ENCODE data around the gene MGMT. TPM values are rescaled to one million over a fixed set of nuclear protein-coding genes. Genes with fewer than 3 reads are reported as not detected.

The MGMT gene
- total RNA-seq, 4 donors from 2014 or later: 16.5 to 37.5 (median 32.1) TPM

DNA sequence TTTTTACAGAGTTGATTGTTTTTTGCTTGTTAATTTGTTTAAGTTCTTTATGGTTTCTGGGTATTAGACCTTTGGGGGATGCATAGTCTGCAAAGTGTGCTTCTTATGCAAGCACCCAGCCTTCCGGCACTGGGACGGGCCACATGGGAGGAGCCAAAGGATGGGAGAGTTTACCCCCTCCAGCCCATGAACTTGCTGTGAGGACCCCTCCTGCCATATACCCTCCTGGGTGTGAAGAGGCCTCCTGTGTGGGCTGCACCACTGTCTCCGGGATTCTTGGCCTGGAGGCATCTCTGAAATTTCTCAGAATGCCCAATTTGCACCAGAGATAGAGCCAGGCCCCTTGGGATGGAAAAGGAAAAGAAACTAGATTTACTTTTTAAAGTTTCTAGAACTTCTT is 150.7 kb downstream of the MGMT start:
- Histone ChIP-seq H3K27ac (no peak overlapping the region), H3K36me3 (no peaks in the 10 kb centered on the region), H3K4me3 (no peak overlapping the region), H3K27me3 (no peaks in the 10 kb centered on the region), H3K9me3 (no peaks in the 10 kb centered on the region), H3K4me1 (no peaks in the 10 kb centered on the region)
- 86 to 100% methylated on average over 1 to 3 of the region's 3 CpGs for WGBS, 2 donors (ENCODE audit: low coverage in 1 of 2)
- TF ChIP-seq POLR2AphosphoS5 (IDR thresholded peaks at IDR 0.05) (no peak), POLR2A (IDR thresholded peaks at IDR 0.05) (no peak), EP300 (IDR thresholded peaks at IDR 0.05) (no peak)
- TF ChIP-seq, protein P1, sequence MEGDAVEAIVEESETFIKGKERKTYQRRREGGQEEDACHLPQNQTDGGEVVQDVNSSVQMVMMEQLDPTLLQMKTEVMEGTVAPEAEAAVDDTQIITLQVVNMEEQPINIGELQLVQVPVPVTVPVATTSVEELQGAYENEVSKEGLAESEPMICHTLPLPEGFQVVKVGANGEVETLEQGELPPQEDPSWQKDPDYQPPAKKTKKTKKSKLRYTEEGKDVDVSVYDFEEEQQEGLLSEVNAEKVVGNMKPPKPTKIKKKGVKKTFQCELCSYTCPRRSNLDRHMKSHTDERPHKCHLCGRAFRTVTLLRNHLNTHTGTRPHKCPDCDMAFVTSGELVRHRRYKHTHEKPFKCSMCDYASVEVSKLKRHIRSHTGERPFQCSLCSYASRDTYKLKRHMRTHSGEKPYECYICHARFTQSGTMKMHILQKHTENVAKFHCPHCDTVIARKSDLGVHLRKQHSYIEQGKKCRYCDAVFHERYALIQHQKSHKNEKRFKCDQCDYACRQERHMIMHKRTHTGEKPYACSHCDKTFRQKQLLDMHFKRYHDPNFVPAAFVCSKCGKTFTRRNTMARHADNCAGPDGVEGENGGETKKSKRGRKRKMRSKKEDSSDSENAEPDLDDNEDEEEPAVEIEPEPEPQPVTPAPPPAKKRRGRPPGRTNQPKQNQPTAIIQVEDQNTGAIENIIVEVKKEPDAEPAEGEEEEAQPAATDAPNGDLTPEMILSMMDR (IDR thresholded peaks at IDR 0.05): no peak
- no peak for ATAC-seq

DNA sequence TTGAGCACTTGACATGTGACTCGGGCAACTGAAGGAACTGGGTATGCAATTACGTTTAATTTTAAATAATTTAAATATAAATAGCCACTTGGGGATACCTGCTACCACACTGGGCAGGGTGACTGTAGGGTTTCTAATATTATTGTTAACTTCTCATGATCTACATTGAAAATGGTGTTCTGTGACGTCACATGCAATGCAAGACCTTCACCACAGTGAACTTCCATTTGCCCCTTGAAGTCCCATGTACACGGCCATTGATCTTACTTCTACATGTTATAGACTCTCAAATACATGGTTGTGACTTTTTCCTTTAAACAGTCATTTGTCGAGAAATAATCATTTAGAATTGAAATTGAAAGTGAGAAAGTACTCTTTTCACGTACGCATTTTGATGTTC is 154.0 kb downstream of the MGMT start:
- H3K4me3 ChIP-seq: no peak overlapping the region
- WGBS, 2 donors (ENCODE audit: low coverage in 1 of 2): 76 to 90% methylated on average over 7 of the region's 7 CpGs
- ATAC-seq: no peak
- no peak overlapping the region for H3K27ac ChIP-seq
- no peak for TF ChIP-seq POLR2AphosphoS5 (IDR thresholded peaks at IDR 0.05)
- no peak for TF ChIP-seq EP300 (IDR thresholded peaks at IDR 0.05)
- TF ChIP-seq POLR2A (IDR thresholded peaks at IDR 0.05): no peak
- no peaks in the 10 kb centered on the region for H3K9me3 ChIP-seq
- no peaks in the 10 kb centered on the region for H3K36me3 ChIP-seq
- no peaks in the 10 kb centered on the region for H3K27me3 ChIP-seq
- H3K4me1 ChIP-seq: no peaks in the 10 kb centered on the region

DNA sequence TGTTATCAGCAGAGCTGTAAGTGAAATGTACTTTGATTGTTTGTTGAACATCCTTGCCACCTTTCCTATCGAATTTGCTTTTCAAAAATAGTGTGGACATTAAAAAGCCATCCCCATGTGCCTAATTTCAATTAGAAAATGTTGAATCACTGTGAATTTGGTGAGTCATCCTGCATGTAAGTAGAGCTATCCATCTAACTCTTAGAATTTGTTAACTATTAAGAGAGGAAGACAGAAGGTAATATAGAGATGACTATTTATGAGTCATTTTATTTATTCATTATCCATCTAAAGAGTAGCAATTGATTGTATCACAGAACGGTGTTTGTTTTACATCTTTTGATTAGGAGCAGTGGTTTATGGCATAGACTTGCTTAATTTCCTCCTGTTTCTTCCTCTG is 154.7 kb downstream of the MGMT start:
- TF ChIP-seq EP300 (IDR thresholded peaks at IDR 0.05): no peak
- TF ChIP-seq, protein P1 (IDR thresholded peaks at IDR 0.05): no peak
- TF ChIP-seq POLR2A (IDR thresholded peaks at IDR 0.05): no peak
- no peak for TF ChIP-seq POLR2AphosphoS5 (IDR thresholded peaks at IDR 0.05)
- H3K4me1 ChIP-seq: no peaks in the 10 kb centered on the region
- ATAC-seq: no peak
- no peak overlapping the region for H3K27ac ChIP-seq
- H3K9me3 ChIP-seq: no peaks in the 10 kb centered on the region
- 69 to 81% methylated on average over 2 of the region's 2 CpGs for WGBS, 2 donors (ENCODE audit: low coverage in 1 of 2)
- no peaks in the 10 kb centered on the region for H3K36me3 ChIP-seq
- H3K4me3 ChIP-seq: no peak overlapping the region
- H3K27me3 ChIP-seq: no peaks in the 10 kb centered on the region

DNA sequence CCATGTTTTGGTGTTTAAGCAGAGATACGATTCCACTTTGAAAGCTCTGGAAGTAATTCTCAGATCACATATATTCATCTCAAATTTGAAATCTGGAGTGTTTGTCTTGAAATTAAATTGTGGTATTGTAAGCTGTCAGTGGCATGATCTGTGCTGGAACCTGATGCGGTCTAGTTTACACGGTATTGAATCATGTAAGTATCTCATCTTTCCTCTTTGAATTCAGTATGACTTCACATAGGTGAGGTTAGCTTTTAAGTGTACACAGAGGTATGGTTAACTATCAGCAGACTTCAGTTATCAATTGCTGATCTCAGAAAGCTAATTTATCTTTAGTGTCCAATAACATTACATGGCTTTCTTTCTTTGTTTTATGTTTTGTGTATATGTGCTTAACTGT is 155.2 kb downstream of the MGMT start:
- no peaks in the 10 kb centered on the region for H3K36me3 ChIP-seq
- ATAC-seq: no peak
- no peaks in the 10 kb centered on the region for H3K27me3 ChIP-seq
- H3K9me3 ChIP-seq: no peaks in the 10 kb centered on the region
- WGBS, 2 donors (ENCODE audit: low coverage in 1 of 2): 72 to 83% methylated on average over 3 of the region's 3 CpGs
- no peak overlapping the region for H3K4me3 ChIP-seq
- H3K4me1 ChIP-seq: peaks cover 0 to 6% (median 0%) of the 10 kb centered on the region in 3 donors
- TF ChIP-seq POLR2A (IDR thresholded peaks at IDR 0.05) (no peak), POLR2AphosphoS5 (IDR thresholded peaks at IDR 0.05) (no peak), EP300 (IDR thresholded peaks at IDR 0.05) (no peak)
- TF ChIP-seq, protein P1 (IDR thresholded peaks at IDR 0.05): no peak
- no peak overlapping the region for H3K27ac ChIP-seq

DNA sequence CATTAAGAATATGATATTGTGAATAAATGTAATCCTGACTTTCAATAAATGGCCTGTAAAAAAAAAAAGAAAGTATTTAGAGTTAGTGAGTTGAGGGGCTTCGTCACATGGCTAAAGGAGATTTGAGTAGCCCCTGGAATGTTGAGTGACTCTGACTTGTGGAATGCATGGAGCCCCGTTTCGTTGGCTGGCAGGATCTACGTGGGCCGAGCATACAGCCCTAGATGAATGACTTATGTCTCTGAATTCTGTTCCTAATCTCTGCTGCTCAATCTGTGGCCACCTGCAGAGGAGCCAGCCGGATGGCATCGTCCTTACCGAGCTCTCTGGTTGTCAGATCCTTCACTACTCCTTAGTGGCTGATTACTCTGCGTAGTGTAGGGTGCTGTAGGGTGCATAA is 155.7 kb downstream of the MGMT start:
- no peak overlapping the region for H3K27ac ChIP-seq
- no peaks in the 10 kb centered on the region for H3K9me3 ChIP-seq
- H3K4me1 ChIP-seq: peaks cover 0 to 10% (median 0%) of the 10 kb centered on the region in 3 donors
- 77 to 86% methylated on average over 5 to 9 of the region's 9 CpGs for WGBS, 2 donors (ENCODE audit: low coverage in 1 of 2)
- no peak for ATAC-seq
- no peak overlapping the region for H3K4me3 ChIP-seq
- no peaks in the 10 kb centered on the region for H3K36me3 ChIP-seq
- TF ChIP-seq, protein P1 (IDR thresholded peaks at IDR 0.05): no peak
- TF ChIP-seq POLR2A (IDR thresholded peaks at IDR 0.05): no peak
- no peaks in the 10 kb centered on the region for H3K27me3 ChIP-seq
